OCI-LY3 (cell line): Measurements from ENCODE around the gene FGF19.

Experiments used
- H2AFZ ChIP-seq: fragments of 200-600, 300-600 bp; shearing (Covaris generic); 2 replicates; pipeline ENCODE4 v1.6.0; 2014; ENCODE audit warnings: antibody characterized with exemption, low read depth, low read length
- H3K27ac ChIP-seq: fragments of 200-600, 300-600 bp; sonication (generic); 2 replicates; pipeline ENCODE4 v1.5.1; 2014; ENCODE audit warnings: mild to moderate bottlenecking, low read length, moderate library complexity, mixed read lengths
- H3K27me3 ChIP-seq: fragments of 200-600, 300-600 bp; sonication (generic); 2 replicates; pipeline ENCODE4 v1.6.1; 2014; ENCODE audit warnings: low read depth, low read length, mixed read lengths
- H3K36me3 ChIP-seq: fragments of 200-600, 300-600 bp; sonication (generic); replicated peaks from 2 replicates; pipeline ENCODE3; 2014; ENCODE audit warnings: low read depth, low read length, mixed read lengths
- H3K4me1 ChIP-seq: fragments of 300-600, 200-600 bp; sonication (generic); 2 replicates; pipeline ENCODE4 v1.6.1; 2014; ENCODE audit warnings: low read length, mixed read lengths
- H3K4me2 ChIP-seq: fragments of 200-600, 300-600 bp; sonication (generic); 2 replicates; pipeline ENCODE4 v1.6.1; 2014; ENCODE audit warnings: low read length, mixed read lengths
- H3K4me3 ChIP-seq: fragments of 300-600, 200-600 bp; sonication (generic); 2 replicates; pipeline ENCODE4 v1.5.1; 2014; ENCODE audit warnings: antibody characterized with exemption, mild to moderate bottlenecking, low read length, moderate library complexity
- H3K79me2 ChIP-seq: fragments of 300-600, 200-600 bp; shearing (Covaris generic); 2 replicates; pipeline ENCODE4 v1.6.1; 2014; ENCODE audit warnings: mild to moderate bottlenecking, low read length, mixed read lengths
- H3K9ac ChIP-seq: fragments of 300-600, 200-600 bp; shearing (Covaris generic); 2 replicates; pipeline ENCODE4 v1.6.0; 2014; ENCODE audit warnings: mild to moderate bottlenecking, low read length, moderate library complexity
- H3K9me3 ChIP-seq: fragments of 200-600, 300-600 bp; shearing (Covaris generic); 2 replicates; pipeline ENCODE4 v1.6.1; 2014; ENCODE audit warnings: low read length, mixed read lengths; ENCODE audit not compliant: insufficient read depth
- H4K20me1 ChIP-seq: fragments of 200-600, 300-600 bp; sonication (generic); 2 replicates; pipeline ENCODE4 v1.6.1; 2016; ENCODE audit warnings: low read length, mixed read lengths; ENCODE audit not compliant: insufficient read depth
- EZH2phosphoT487 ChIP-seq: fragments of 200-600 bp; shearing (Covaris generic); IDR thresholded peaks from 2 replicates; pipeline ENCODE4 v1.6.1; 2018; ENCODE audit warnings: antibody characterized with exemption, mixed run types, low read depth
- TF ChIP-seq, protein P1 (sequence below): fragments of 200-600, 300-600 bp; sonication (generic); IDR thresholded peaks from 2 replicates; pipeline ENCODE4 v1.5.1; 2014; ENCODE audit warnings: antibody characterized with exemption, low read length, low read depth

The FGF19 gene

DNA sequence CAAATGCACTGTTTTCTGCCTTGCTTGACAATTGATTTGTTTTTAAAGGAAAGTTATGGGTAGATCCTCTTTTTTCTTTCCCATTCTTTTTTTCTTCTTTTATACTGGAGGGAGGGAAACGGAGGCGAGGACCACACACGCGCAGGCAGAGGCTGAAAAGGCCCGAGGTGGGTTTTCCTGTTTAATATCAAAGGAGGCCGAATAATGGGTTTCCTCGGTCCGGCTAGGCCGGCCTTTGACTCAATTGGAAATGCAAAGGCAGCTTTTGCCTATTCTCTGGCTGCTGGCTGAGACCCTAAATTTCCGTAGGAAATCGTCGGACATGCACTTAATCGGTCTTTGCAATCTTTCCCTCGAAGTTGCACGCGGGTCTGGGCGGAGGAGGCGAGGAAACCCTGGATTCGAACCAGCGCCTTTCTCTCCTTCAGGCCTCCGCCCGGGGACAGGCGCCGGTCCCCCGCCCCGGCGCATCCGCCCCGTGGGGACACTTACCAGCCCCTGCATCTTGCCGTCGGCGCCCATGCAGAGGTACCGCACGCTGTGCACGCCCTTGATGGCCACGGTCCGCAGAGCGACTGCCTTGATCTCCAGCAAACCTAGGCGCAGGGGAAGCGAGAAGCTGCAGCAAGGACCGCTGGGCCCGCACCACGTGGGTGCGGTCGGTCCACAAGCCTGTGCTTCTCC is 911 bp downstream of the FGF19 start:
- TF ChIP-seq, protein P1, sequence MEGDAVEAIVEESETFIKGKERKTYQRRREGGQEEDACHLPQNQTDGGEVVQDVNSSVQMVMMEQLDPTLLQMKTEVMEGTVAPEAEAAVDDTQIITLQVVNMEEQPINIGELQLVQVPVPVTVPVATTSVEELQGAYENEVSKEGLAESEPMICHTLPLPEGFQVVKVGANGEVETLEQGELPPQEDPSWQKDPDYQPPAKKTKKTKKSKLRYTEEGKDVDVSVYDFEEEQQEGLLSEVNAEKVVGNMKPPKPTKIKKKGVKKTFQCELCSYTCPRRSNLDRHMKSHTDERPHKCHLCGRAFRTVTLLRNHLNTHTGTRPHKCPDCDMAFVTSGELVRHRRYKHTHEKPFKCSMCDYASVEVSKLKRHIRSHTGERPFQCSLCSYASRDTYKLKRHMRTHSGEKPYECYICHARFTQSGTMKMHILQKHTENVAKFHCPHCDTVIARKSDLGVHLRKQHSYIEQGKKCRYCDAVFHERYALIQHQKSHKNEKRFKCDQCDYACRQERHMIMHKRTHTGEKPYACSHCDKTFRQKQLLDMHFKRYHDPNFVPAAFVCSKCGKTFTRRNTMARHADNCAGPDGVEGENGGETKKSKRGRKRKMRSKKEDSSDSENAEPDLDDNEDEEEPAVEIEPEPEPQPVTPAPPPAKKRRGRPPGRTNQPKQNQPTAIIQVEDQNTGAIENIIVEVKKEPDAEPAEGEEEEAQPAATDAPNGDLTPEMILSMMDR = no peak
- TF ChIP-seq EZH2phosphoT487 = no peak
- Histone ChIP-seq H3K27me3 (no peaks in the 10 kb centered on the region), H3K9ac (no peak overlapping the region), H3K27ac (no peak overlapping the region), H3K36me3 (no peaks in the 10 kb centered on the region), H2AFZ (no peak overlapping the region), H3K4me3 (no peak overlapping the region), H3K4me2 (no peak overlapping the region), H4K20me1 (no peaks in the 10 kb centered on the region), H3K79me2 (no peaks in the 10 kb centered on the region), H3K9me3 (no peaks in the 10 kb centered on the region), H3K4me1 (peaks cover 7% of the 10 kb centered on the region; the same call in 1 of the 2 replicates)

DNA sequence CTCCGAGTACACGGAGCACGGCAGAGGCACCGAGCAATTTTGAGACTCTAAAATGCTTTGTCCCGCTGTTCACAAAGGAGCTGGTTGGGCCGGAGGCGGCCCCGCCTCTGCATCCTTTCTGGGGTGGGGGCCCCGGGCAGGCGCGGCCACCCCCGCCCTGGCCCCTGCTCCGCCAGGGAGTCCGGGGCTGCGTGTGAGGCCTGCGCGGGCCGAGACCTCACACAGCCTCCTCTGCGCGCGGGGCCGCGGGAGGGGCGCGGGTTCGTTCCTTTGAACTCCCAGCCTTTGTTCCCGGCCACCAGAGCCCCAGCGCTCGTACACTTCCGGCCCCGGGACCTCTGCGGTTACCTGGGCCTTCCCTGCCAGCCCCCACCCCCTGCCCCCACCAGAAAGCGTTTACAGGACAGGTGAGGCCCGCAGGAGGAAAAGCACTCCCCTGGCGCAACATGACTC is 1.6 kb downstream of the FGF19 start:
- TF ChIP-seq, protein P1 = no peak
- TF ChIP-seq EZH2phosphoT487 = no peak
- H3K79me2 ChIP-seq = no peaks in the 10 kb centered on the region
- H4K20me1 ChIP-seq = no peaks in the 10 kb centered on the region
- H3K9me3 ChIP-seq = no peaks in the 10 kb centered on the region
- no peak overlapping the region for H3K9ac ChIP-seq
- no peaks in the 10 kb centered on the region for H3K36me3 ChIP-seq
- no peak overlapping the region for H3K4me2 ChIP-seq
- no peak overlapping the region for H2AFZ ChIP-seq
- peaks cover 4% of the 10 kb centered on the region; the same call in 1 of the 2 replicates for H3K4me1 ChIP-seq
- no peak overlapping the region for H3K27ac ChIP-seq
- peaks cover 3% of the 10 kb centered on the region; the same call in 1 of the 2 replicates for H3K27me3 ChIP-seq
- no peak overlapping the region for H3K4me3 ChIP-seq

DNA sequence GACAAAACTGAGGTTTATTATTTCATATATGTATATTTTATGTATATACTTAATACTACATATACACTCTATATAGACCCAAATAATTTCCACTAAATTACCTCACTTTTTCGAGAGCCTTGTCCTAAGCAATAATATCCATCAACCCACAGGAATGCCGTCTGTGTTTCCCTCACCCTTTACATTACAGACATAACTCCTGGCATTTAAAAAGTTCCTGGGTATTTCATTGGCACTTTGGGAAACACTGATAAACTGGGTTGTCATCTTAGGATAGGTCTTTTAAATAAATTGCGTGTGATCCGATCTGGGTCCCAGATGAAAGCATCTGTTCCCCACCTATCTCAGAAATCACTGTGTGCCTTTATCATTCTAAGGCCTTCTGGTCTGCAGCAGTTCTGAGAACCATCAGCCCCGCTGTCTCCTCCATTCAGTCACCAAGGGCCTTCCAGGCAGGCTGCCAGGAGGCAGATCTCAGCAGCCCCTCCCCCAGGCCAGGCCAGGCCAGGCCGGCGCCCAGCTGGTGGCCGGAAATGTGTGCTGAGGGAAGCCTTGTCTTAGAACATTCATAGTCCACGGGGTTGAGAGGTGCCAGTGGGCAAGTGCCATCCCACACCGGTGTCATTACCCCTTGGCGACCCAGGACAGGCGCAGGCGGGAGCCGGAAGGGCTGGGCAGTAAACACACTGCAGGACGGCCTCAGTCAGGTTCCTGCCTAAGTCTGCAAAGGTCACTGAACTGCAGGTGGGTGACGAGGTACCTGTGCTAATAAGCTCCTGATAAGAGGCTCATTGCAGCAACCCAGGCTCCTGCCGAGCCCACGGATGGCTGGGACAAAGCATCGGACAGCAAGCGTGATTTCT is 3.3 kb downstream of the FGF19 start:
- no peak overlapping the region for H2AFZ ChIP-seq
- H3K36me3 ChIP-seq = no peaks in the 10 kb centered on the region
- H3K9ac ChIP-seq = no peak overlapping the region
- H3K9me3 ChIP-seq = no peaks in the 10 kb centered on the region
- H3K79me2 ChIP-seq = no peaks in the 10 kb centered on the region
- no peak for TF ChIP-seq EZH2phosphoT487
- TF ChIP-seq, protein P1 = no peak
- no peak overlapping the region for H3K27ac ChIP-seq
- H3K4me1 ChIP-seq = no peaks in the 10 kb centered on the region
- H3K27me3 ChIP-seq = peaks cover 11% of the 10 kb centered on the region; the same call in 1 of the 2 replicates
- H3K4me3 ChIP-seq = no peak overlapping the region
- no peaks in the 10 kb centered on the region for H4K20me1 ChIP-seq
- H3K4me2 ChIP-seq = no peak overlapping the region

DNA sequence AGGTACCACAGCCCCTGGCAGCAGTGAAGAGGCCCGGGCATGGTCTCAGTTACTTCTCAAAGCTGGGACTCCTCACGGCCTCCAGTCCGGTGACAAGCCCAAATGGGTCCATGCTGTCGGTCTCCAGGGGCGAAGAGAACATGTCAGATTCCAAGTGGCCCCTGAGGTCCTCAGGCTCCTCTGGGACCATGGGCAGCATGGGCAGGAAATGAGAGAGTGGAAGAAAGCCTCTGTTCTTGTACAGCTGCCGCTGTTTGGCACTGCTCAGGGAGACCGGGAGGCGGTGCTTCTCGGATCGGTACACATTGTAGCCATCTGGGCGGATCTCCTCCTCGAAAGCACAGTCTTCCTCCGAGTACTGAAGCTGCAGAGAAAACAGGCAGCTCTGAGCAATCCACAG is 4.6 kb downstream of the FGF19 start:
- Histone ChIP-seq H3K9ac (no peak overlapping the region), H4K20me1 (no peaks in the 10 kb centered on the region), H3K36me3 (no peaks in the 10 kb centered on the region), H2AFZ (no peak overlapping the region), H3K4me1 (no peaks in the 10 kb centered on the region), H3K79me2 (no peaks in the 10 kb centered on the region), H3K4me3 (no peak overlapping the region), H3K4me2 (no peak overlapping the region), H3K27ac (no peak overlapping the region), H3K9me3 (no peaks in the 10 kb centered on the region), H3K27me3 (peaks cover 21% of the 10 kb centered on the region)
- TF ChIP-seq, protein P1 = no peak
- no peak for TF ChIP-seq EZH2phosphoT487
